ENCODE results near the gene SLC6A3. TPM values are rescaled to one million over a fixed set of nuclear protein-coding genes. Genes with fewer than 3 reads are reported as not detected.

The SLC6A3 gene
- total RNA-seq, 1 experiment from 2014 or later: 0.74 TPM

GRCh38 chr5:1402611-1403255, 42.5 kb downstream of the SLC6A3 start (continued):
- TF ChIP-seq GABPB1 (CRISPR knock-in tag; IDR thresholded peaks at IDR 0.05): no peak
- no peak for TF ChIP-seq ATF6 (CRISPR knock-in tag; IDR thresholded peaks at IDR 0.05)
- TF ChIP-seq SMAD3 (CRISPR knock-in tag; IDR thresholded peaks at IDR 0.05; ENCODE audit: borderline replicate concordance): no peak
- TF ChIP-seq ZNF263 (CRISPR knock-in tag; IDR thresholded peaks at IDR 0.05; ENCODE audit: low read depth): no peak

GRCh38 chr5:1401536-1402138, 43.6 kb downstream of the SLC6A3 start:
- Mint-ChIP-seq H3K4me3 (no peak overlapping the region), H3K4me1 (no peaks in the 10 kb centered on the region), H3K9me3 (no peaks in the 10 kb centered on the region), H3K27me3 (ENCODE audit: low read depth) (no peaks in the 10 kb centered on the region; the same call in 1 of the 2 replicates), H3K27ac (no peak overlapping the region), H3K36me3 (no peaks in the 10 kb centered on the region)
- ChIA-PET CTCF (interaction anchor here (1.4 to 1.8 kb wide), 2 partner anchors 21 to 66 kb away, joined by 4 to 10 read pairs; no protein-coding TSS in a partner anchor), POLR2A (no interaction called here)
- DNase-seq (ENCODE audit: low spot score) (no peak), ATAC-seq (no peak)
- TF ChIP-seq E2F1 (CRISPR knock-in tag; IDR thresholded peaks at IDR 0.05) (no peak), SMAD4 (CRISPR knock-in tag; IDR thresholded peaks at IDR 0.05) (no peak), ELF4 (CRISPR knock-in tag; IDR thresholded peaks at IDR 0.05; ENCODE audit: low read depth) (no peak), ERG (CRISPR knock-in tag; IDR thresholded peaks at IDR 0.05) (no peak), OVOL2 (CRISPR knock-in tag; IDR thresholded peaks at IDR 0.05; ENCODE audit: borderline replicate concordance) (no peak), ATF6 (CRISPR knock-in tag; IDR thresholded peaks at IDR 0.05) (no peak), CTCF (IDR thresholded peaks at IDR 0.05) (no peak), ZNF512 (CRISPR knock-in tag; IDR thresholded peaks at IDR 0.05; ENCODE audit: borderline replicate concordance) (no peak), FOXK1 (CRISPR knock-in tag; IDR thresholded peaks at IDR 0.05) (no peak), ZNF232 (CRISPR knock-in tag; IDR thresholded peaks at IDR 0.05) (no peak), NR1H2 (CRISPR knock-in tag; IDR thresholded peaks at IDR 0.05) (no peak), MXD4 (CRISPR knock-in tag; IDR thresholded peaks at IDR 0.05; ENCODE audit: borderline replicate concordance) (no peak), CDX4 (CRISPR knock-in tag; IDR thresholded peaks at IDR 0.05; ENCODE audit: borderline replicate concordance) (no peak), HMGXB4 (CRISPR knock-in tag; IDR thresholded peaks at IDR 0.05) (no peak), E2F5 (CRISPR knock-in tag; IDR thresholded peaks at IDR 0.05) (no peak), FOXJ3 (CRISPR knock-in tag; IDR thresholded peaks at IDR 0.05; ENCODE audit: borderline replicate concordance) (no peak)
